ENCODE measurements around the gene PDZRN3. TPM values are rescaled to one million over a fixed set of nuclear protein-coding genes. Genes with fewer than 3 reads are reported as not detected.

The PDZRN3 gene
- total and polyA plus RNA-seq, 2 experiments from 2014 or later = 7.5 to 14.0 TPM

GRCh38 chr3:73529308-73530021, 95.3 kb downstream of the PDZRN3 start:
- no peak for ATAC-seq

More at GRCh38 chr3:73529308-73530021, 95.3 kb downstream of the PDZRN3 start:
- Histone ChIP-seq H3F3A (replicated peaks; ENCODE audit: low read depth) (no peaks in the 10 kb centered on the region), H3K36me3 (ENCODE audit: insufficient read depth) (no peaks in the 10 kb centered on the region), H3K79me2 (replicated peaks; ENCODE audit: insufficient read depth) (no peaks in the 10 kb centered on the region), H3K4me1 (ENCODE audit: insufficient read depth) (peaks cover 5% of the 10 kb centered on the region), H3K9me2 (ENCODE audit: insufficient read depth) (no peaks in the 10 kb centered on the region), H3K27me3 (ENCODE audit: insufficient read depth) (no peaks in the 10 kb centered on the region), H3K4me3 (no peak overlapping the region), H3K27ac (ENCODE audit: low read depth) (no peak overlapping the region), H3K4me2 (no peak overlapping the region), H4K20me1 (replicated peaks; ENCODE audit: insufficient read depth) (no peaks in the 10 kb centered on the region), H2AFZ (no peak overlapping the region)
- no peak for TF ChIP-seq REST (IDR thresholded peaks at IDR 0.05; ENCODE audit: unreplicated experiment)
- TF ChIP-seq POLR2AphosphoS5 (IDR thresholded peaks at IDR 0.05; ENCODE audit: low read depth) = no peak
- no peak for TF ChIP-seq CTCF (conservative IDR thresholded peaks at IDR 0.05; ENCODE audit: low read depth in 2 of 2)
- no peak for TF ChIP-seq CREB1 (CRISPR knock-in tag; IDR thresholded peaks at IDR 0.05; ENCODE audit: low read depth)
- TF ChIP-seq EZH2 (IDR thresholded peaks at IDR 0.05; ENCODE audit: low read depth, unreplicated experiment) = no peak
- TF ChIP-seq NANOG (IDR thresholded peaks at IDR 0.05; ENCODE audit: borderline replicate concordance) = no peak
- TF ChIP-seq JUNB (IDR thresholded peaks at IDR 0.05; ENCODE audit: unreplicated experiment) = no peak
- TF ChIP-seq STAT1 (IDR thresholded peaks at IDR 0.05; ENCODE audit: unreplicated experiment) = no peak
- TF ChIP-seq ZNF331 (CRISPR knock-in tag; IDR thresholded peaks at IDR 0.05; ENCODE audit: low read depth) = no peak
- H3K9me3 Mint-ChIP-seq = no peaks in the 10 kb centered on the region
- no peak for DNase-seq (ENCODE audit: low spot score)
- no peaks in the 10 kb centered on the region for H3K27me3 Mint-ChIP-seq (ENCODE audit: insufficient read depth, low read depth, poor library complexity)
- no peak overlapping the region for H3K4me3 Mint-ChIP-seq
- no peaks in the 10 kb centered on the region for H3K36me3 Mint-ChIP-seq (ENCODE audit: low read depth)
- peaks cover 26% of the 10 kb centered on the region for H3K4me1 Mint-ChIP-seq
- no peak overlapping the region for H3K27ac Mint-ChIP-seq
